ENCODE measurements around the gene HSPBP1. TPM values are rescaled to one million over a fixed set of nuclear protein-coding genes. Genes with fewer than 3 reads are reported as not detected.

HSPBP1 gene
- total RNA-seq, 2 donors from 2014 or later, result 29.0 to 82.3 TPM

DNA sequence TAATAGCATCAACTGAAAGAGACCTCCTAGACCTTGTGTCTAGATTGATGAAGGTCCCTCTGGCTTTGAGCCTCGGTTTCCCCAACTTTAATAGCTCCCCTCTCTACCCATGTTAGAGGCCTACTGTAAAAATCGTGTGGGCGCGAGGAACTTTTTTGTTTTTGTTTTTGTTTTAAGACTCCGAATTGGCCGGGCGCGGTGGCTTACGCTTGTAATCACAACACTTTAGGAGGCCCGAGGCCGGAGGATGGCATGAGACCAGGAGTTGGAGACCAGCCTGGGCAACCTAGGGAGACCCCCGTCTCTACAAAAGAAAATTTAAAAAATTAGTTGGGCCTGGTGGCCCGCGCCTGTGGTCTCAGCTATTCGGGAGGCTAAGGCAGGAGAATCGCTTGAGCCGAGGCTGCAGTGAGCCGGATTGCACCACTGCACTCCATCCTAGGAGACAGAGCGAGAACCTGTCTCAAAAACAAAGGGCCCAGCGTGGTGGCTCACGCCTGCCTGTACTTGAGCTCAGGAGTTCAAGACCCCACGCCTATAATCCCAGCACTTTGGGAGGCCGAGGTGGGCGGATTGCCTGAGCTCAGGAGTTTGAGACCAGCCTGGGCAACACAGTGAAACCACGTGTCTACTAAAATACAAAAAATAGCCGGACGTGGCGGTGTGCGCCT lies 20.2 kb downstream of the HSPBP1 start:
- intact Hi-C loops (cut with DNase I), result no loop called here
- Histone ChIP-seq H3K4me1 (peaks cover 22% of the 10 kb centered on the region), H3K27me3 (no peaks in the 10 kb centered on the region), H3K9me3 (no peaks in the 10 kb centered on the region), H3K36me3 (no peaks in the 10 kb centered on the region), H3K27ac (peak overlapping the region; percentile 95), H3K9ac (ENCODE audit: low read depth in 2 of 2, low read length in 2 of 2) (peak overlapping the region; percentile 76 to 86), H3K4me3 (peak overlapping the region; percentile 87)
- no peak for DNase-seq
- TF ChIP-seq, protein P1, sequence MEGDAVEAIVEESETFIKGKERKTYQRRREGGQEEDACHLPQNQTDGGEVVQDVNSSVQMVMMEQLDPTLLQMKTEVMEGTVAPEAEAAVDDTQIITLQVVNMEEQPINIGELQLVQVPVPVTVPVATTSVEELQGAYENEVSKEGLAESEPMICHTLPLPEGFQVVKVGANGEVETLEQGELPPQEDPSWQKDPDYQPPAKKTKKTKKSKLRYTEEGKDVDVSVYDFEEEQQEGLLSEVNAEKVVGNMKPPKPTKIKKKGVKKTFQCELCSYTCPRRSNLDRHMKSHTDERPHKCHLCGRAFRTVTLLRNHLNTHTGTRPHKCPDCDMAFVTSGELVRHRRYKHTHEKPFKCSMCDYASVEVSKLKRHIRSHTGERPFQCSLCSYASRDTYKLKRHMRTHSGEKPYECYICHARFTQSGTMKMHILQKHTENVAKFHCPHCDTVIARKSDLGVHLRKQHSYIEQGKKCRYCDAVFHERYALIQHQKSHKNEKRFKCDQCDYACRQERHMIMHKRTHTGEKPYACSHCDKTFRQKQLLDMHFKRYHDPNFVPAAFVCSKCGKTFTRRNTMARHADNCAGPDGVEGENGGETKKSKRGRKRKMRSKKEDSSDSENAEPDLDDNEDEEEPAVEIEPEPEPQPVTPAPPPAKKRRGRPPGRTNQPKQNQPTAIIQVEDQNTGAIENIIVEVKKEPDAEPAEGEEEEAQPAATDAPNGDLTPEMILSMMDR (IDR thresholded peaks at IDR 0.05), result no peak

DNA sequence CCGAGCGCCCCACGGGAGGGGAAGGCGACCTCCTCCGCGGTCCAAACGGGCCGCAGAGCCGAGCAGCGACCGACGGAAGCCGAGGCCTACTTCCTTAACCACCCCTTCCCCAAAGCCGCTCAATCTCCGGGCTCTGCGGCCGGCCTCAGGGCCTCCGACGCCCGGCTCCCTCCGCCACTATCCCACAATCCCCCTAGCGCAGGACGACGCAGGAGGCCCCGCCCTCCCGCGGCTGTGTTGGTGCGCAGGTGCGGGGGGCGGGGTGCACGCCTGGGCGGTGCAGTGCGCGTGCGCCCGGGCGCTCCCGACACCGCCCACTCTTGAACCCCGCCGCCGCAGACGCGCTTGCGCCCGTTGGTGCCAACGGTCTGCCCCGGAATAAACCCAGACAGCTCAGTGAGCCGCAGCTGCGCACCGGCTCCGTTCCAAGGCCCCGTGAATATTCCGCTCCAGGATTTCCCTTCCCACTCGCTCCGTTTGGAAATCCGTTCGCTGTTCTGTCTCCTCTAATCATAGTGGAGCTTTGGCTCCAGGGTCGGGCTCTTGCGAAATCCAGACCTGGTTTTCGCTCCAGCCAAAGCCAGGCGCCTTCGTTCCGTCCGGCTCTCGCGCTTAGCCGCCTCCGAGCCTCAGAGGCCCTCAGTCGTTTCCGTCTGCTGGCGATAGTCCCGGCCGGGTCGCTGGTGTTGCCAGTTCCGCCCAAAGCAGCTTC lies 20.9 kb downstream of the HSPBP1 start, which contains the start of gene PPP6R1:
PPP6R1 (minus strand) TSS at position 190 of the 712 bp plus-strand sequence. CDS start 11,914 bp downstream, outside the sequence.
- intact Hi-C loops (cut with DNase I), result no loop called here
- Histone ChIP-seq H3K36me3 (no peaks in the 10 kb centered on the region), H3K9ac (ENCODE audit: low read depth in 2 of 2, low read length in 2 of 2) (peak within 1 kb of the TSS; percentile 87 to 90)

DNA sequence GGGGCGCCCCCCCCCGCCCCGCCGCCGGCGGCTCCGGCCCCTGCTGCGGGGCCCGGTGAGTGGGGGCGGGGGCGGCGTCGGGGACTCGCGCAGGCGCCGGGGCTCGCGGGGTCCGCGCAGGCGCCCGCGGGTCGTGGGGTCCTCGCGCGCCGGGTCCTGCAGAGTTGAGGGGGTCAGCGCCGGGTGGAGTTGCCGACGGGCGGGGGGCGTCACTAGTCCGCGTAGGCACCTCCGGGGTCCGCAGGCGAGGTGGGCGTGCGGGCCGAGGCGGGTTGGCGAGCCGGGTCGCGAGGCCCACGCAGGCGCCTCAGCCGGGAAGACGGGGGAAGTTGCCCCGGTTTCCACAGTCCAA lies 21.5 kb downstream of the HSPBP1 start:
- peaks cover 22% of the 10 kb centered on the region for H3K4me1 ChIP-seq
- intact Hi-C loops (cut with DNase I), result no loop called here
- peak; percentile 37 for DNase-seq

More for the DNA sequence above, 20.9 kb downstream of the HSPBP1 start, which contains the start of gene PPP6R1:
- Histone ChIP-seq H3K9me3 (no peaks in the 10 kb centered on the region), H3K4me3 (peak within 1 kb of the TSS; percentile 87), H3K4me1 (peaks cover 22% of the 10 kb centered on the region), H3K27me3 (no peaks in the 10 kb centered on the region), H3K27ac (peak within 1 kb of the TSS; percentile 95)
- TF ChIP-seq, protein P1 (IDR thresholded peaks at IDR 0.05), result no peak
- peak; percentile 97 for DNase-seq

DNA sequence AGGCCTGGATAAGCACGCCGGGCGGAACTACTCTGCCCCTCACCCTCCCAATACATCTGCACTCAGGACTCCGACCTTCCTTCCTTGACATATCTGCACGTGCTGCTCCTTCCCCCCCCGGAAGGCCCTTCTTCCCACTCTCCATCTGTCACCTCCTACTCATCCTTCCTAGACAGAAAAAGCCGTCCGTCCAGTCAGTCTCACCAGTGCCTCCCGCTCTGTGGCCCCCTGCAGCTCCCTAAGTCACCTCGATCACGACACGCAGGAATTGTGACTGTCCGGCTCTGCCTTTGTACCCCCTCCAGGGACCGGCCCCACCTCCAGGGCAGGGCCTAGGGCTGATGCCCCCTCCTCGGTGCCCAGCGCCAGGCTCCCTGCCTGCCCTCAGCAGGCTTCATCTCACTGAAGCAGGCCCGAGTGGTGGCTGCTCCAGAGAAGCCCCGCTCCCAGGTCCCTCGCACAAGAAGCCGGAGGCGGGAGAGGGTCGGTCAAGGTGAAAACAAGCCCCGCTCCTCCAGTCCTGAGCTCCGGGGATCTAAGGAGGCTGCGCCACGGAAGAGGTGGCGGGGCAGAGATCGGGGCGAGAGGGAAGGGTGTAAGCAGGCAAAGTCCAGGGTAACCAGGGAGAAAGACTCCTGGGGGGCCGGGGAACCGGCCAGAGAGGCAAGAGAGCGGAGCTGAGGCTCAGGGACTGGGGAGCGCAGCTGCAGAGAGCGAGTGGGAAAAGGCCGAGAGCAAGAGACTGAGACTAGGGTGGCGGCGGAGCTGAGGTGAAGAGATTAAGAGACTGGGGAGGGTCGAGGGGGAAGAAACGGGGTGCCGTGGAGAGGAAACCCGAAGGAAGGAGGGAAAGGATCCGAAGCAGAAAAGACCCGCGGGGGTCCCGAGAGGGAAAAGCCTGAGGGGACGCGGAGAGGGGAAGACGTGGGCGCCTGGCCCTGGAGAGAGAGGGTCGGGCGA lies 22.2 kb downstream of the HSPBP1 start:
- Histone ChIP-seq H3K36me3 (no peaks in the 10 kb centered on the region), H3K4me3 (peak overlapping the region; percentile 87), H3K9me3 (no peaks in the 10 kb centered on the region), H3K4me1 (peaks cover 22% of the 10 kb centered on the region), H3K9ac (ENCODE audit: low read depth in 2 of 2, low read length in 2 of 2) (peak overlapping the region; percentile 87 to 90), H3K27me3 (no peaks in the 10 kb centered on the region), H3K27ac (peak overlapping the region; percentile 95)
- intact Hi-C loops (cut with DNase I), result no loop called here
- DNase-seq, result peak; percentile 41
- TF ChIP-seq, protein P1 (IDR thresholded peaks at IDR 0.05), result no peak

More for the DNA sequence above, 21.5 kb downstream of the HSPBP1 start:
- H3K9ac ChIP-seq (ENCODE audit: low read depth in 2 of 2, low read length in 2 of 2), result peak overlapping the region; percentile 86 to 87
- H3K27me3 ChIP-seq, result no peaks in the 10 kb centered on the region
- TF ChIP-seq, protein P1 (IDR thresholded peaks at IDR 0.05), result no peak
- no peaks in the 10 kb centered on the region for H3K36me3 ChIP-seq
- H3K9me3 ChIP-seq, result no peaks in the 10 kb centered on the region
- H3K4me3 ChIP-seq, result peak overlapping the region; percentile 87
- peak overlapping the region; percentile 95 for H3K27ac ChIP-seq
